WERI-Rb-1 (cell line): Measurements from ENCODE around the gene MDM2.
"Not testable (repeated sequence)": the region's sequence is repeated elsewhere in the genome, so short reads cannot be mapped to it uniquely, and the experiment has no call there.

Source experiments
- DNase-seq: peaks from one replicate; pipeline ENCODE4 v3.0.0-alpha.2; 2020
- H3K27ac ChIP-seq: fragments of 250-450 bp; sonication (Bioruptor Pico); 2 replicates; pipeline ENCODE4 v1.5.1; 2020; ENCODE audit warnings: mild to moderate bottlenecking, moderate library complexity
- H3K27me3 ChIP-seq: fragments of 250-450 bp; sonication (Bioruptor Pico); 2 replicates; pipeline ENCODE4 v1.5.1; 2021; ENCODE audit warnings: mild to moderate bottlenecking, low read depth, moderate library complexity; ENCODE audit not compliant: insufficient read depth, severe bottlenecking
- H3K36me3 ChIP-seq: fragments of 250-450 bp; sonication (Bioruptor Pico); 2 replicates; pipeline ENCODE4 v1.5.1; 2020; ENCODE audit warnings: mild to moderate bottlenecking, moderate library complexity
- H3K4me3 ChIP-seq: 2 replicates; pipeline ENCODE4 v1.5.1; 2011; ENCODE audit warnings: low read depth, mild to moderate bottlenecking, control low read depth, low read length
- H3K9me3 ChIP-seq: fragments of 250-450 bp; sonication (Bioruptor Pico); 2 replicates; pipeline ENCODE4 v1.5.1; 2021; ENCODE audit warnings: mild to moderate bottlenecking, moderate library complexity; ENCODE audit not compliant: severe bottlenecking
- CTCF ChIP-seq: IDR thresholded peaks from 2 replicates; pipeline ENCODE4 v1.5.1; 2011; ENCODE audit warnings: low read depth, mild to moderate bottlenecking, control low read depth, inconsistent platforms, low read length

The MDM2 gene

GRCh38 chr12:68809190-68810026 is 1.4 kb downstream of the MDM2 start:
- H3K27me3 ChIP-seq = no peaks in the 10 kb centered on the region
- H3K27ac ChIP-seq = peak overlapping the region; percentile 100
- no peaks in the 10 kb centered on the region for H3K9me3 ChIP-seq
- TF ChIP-seq CTCF = no peak
- H3K36me3 ChIP-seq = peaks cover 55% of the 10 kb centered on the region
- H3K4me3 ChIP-seq = peak overlapping the region; percentile 87
- no peak for DNase-seq

- DNase-seq, H3K27me3 ChIP-seq, H3K9me3 ChIP-seq, H3K27ac ChIP-seq, H3K4me3 ChIP-seq: not testable (repeated sequence)
- peaks cover 61% of the 10 kb centered on the region for H3K36me3 ChIP-seq
Observed at GRCh38 chr12:68810027-68810389, 2.0 kb downstream of the MDM2 start.

- H3K27ac ChIP-seq, H3K27me3 ChIP-seq, DNase-seq, H3K4me3 ChIP-seq, H3K9me3 ChIP-seq: not testable (repeated sequence)
- peaks cover 74% of the 10 kb centered on the region for H3K36me3 ChIP-seq
Observed at GRCh38 chr12:68811573-68811972, 3.6 kb downstream of the MDM2 start.

GRCh38 chr12:68812553-68813241 is 4.7 kb downstream of the MDM2 start:
- H3K27me3 ChIP-seq = no peaks in the 10 kb centered on the region
- no peak for TF ChIP-seq CTCF
- no peaks in the 10 kb centered on the region for H3K9me3 ChIP-seq
- H3K27ac ChIP-seq = no peak overlapping the region
- peaks cover 85% of the 10 kb centered on the region for H3K36me3 ChIP-seq
- no peak overlapping the region for H3K4me3 ChIP-seq
- no peak for DNase-seq

- TF ChIP-seq CTCF = no peak
- no peak for DNase-seq
- no peaks in the 10 kb centered on the region for H3K9me3 ChIP-seq
- no peak overlapping the region for H3K4me3 ChIP-seq
- no peak overlapping the region for H3K27ac ChIP-seq
- peaks cover 90% of the 10 kb centered on the region for H3K36me3 ChIP-seq
- no peaks in the 10 kb centered on the region for H3K27me3 ChIP-seq
Observed at GRCh38 chr12:68813242-68813593, 5.2 kb downstream of the MDM2 start.

- H3K36me3 ChIP-seq = peaks cover 94% of the 10 kb centered on the region
- no peaks in the 10 kb centered on the region for H3K9me3 ChIP-seq
- TF ChIP-seq CTCF = no peak
- H3K4me3 ChIP-seq = no peak overlapping the region
- DNase-seq = no peak
- no peak overlapping the region for H3K27ac ChIP-seq
- H3K27me3 ChIP-seq = no peaks in the 10 kb centered on the region
Observed at GRCh38 chr12:68814490-68815231, 6.7 kb downstream of the MDM2 start.
